CD4-positive, alpha-beta T cell treated with Interleukin-12 subunit alpha and Interleukin-12 subunit beta, for 1 hour (primary cell): ENCODE results near the gene SLC4A1AP.
"Not testable (repeated sequence)": the region's sequence is repeated elsewhere in the genome, so short reads cannot be mapped to it uniquely, and the experiment has no call there.

Experiments used
- DNase-seq: peaks from one replicate; pipeline ENCODE4 v3.0.0-alpha.2; 2020

SLC4A1AP gene

DNA sequence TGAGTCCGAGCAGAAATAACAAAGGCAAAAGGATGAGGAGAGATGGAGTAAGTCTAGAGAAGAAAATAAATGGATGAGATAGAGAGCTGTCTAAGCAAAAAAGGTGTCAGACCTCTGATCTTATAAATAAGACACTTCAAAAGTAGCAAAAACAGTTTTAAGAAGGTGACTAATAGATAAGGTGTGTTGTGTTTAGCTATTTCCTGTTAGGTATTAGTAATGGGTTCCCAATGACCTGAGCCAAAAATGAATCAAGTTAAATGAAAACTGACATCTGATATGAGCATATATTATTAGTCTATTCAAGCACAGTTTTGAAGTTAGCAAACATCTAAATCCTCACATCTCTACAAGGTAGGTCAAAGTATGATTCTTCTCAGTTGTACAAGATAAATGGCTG is 10.9 kb upstream of the SLC4A1AP start:
- DNase-seq: no peak

DNA sequence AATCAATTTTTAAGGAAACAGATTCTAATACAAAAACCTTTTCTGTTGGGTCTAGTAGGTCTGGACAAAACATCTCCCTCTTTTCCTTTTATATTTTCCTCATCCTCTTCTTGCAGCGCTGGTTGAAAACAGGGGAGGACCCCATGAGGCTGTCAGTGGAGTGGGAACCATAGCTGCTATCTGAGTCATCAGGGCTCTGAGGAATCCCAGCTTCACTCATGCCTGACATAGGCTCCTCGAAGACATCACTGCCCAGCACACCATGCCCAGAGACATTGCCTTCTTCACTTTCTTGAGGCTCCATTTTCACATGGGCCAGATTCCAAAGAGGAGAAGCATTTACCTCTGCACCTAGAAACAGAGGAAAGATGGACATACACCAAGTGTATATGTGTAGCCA is 10.3 kb upstream of the SLC4A1AP start:
- no peak for DNase-seq

DNA sequence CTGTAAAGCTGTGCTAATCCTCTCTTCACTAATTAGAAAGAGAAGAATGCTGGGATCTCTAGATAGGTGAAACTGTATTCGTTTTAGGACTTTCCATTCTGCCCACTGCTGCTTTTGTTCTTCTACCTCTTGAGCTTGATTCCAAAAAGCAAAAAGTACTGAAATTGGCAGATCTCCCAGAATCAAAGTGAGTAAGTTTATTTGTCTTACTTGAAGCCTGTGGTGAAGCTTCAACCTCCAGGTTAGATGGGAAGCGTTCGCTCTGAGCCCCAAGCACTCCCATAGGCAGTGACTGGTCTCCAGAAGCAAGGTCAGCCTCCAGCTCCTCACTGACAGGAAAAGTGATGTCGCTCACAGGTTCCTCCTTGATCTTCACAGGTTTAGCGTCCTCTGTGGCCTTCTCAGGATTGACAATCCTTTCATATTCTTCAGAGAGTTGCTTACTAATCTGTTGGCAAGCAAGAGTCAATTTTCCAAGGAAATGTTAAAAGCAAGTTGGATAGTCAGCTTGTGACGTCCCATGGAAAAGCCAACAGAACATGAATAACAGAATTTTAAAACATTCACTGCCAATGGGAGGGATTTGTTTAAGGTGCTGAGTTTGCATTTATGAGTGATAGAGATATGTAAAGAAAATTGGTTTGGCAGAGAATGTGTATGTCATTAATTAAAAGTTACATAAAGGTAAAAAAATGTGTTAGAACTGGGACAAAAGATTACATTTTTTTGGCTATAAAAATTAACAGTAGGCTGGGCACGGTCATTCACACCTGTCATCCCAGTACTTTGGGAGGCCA is 8.3 kb upstream of the SLC4A1AP start:
- no peak for DNase-seq

DNA sequence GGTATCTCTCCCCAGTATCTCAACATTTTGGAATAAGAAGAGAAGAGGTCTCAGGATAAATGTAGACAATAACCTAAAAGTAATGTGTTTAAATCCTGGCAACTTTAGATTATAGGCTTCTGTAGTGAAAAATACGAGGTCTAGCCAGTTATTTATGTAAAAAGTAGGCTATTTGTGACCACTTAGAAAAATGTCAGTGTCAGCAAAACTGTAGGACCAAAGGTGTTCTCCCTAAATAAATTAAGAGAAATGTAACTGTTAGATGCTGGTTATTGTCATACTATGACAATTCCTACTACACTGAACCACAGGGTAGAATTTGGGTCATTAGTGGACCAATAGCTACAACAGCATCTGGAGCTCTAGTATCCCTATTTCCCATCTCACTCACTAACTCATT is 2.3 kb upstream of the SLC4A1AP start:
- no peak for DNase-seq

DNA sequence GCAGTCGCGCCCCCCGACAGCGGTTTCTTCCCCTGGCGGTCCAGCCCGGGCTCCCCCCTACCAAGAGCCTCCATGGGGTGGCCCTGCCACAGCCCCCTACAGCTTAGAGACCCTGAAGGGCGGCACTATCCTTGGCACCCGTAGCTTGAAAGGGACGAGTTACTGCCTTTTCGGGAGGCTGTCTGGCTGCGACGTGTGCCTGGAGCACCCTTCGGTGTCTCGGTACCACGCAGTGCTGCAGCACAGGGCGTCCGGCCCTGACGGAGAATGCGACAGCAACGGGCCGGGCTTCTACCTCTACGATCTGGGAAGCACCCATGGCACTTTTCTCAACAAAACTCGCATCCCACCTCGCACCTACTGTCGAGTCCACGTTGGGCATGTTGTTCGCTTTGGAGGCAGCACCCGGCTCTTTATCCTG is 475 bp downstream of the SLC4A1AP start:
- no peak for DNase-seq

DNA sequence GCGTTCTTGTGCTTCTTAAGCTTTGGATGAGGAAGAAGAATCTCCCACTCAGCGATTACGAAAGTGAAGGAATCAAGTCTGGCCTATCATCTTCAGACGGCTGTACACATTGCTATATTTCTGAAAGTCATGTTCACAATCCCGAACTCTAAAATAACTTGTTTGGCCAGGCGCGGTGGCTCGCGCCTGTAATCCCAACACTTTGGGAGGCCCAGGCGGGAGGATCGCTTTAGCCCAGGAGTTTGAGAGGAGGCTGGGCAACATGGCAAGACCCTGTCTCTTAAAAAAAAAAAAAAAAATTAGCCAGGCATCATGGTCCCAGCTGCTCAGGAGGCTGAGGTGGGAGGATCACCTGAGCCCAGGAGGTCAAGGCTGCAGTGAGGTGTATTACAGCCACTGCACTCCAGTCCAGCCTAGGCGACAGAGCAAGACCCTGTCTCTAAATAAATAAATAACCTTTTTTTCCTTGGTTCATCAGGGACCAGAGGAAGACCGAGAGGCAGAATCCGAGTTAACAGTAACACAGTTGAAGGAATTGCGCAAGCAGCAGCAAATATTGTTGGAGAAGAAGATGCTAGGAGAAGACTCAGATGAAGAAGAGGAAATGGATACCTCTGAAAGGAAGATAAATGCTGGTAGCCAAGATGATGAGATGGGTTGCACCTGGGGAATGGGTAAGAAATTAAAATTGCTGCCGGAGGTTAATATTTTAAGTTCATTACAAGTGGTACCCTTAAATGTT is 1.1 kb downstream of the SLC4A1AP start:
- DNase-seq: no peak

DNA sequence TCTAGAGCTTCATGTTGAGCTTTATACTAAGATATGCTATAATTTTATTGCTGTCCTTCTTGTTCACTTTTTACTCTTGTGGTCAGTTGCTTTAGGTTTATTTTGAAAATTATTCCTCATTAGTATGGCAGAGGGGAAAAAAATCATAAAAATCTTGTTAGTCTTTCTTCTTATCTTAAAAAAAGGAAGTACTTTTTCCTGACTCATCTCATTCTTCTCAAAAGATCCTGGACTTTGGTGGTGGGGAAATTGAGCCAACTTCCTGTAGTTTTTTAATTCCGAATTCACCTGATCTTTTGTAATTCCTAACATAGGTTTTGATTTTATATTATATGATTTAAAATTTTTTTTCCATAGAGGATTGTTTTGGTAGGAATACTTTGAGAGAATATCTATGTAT is 3.8 kb downstream of the SLC4A1AP start:
- no peak for DNase-seq

DNA sequence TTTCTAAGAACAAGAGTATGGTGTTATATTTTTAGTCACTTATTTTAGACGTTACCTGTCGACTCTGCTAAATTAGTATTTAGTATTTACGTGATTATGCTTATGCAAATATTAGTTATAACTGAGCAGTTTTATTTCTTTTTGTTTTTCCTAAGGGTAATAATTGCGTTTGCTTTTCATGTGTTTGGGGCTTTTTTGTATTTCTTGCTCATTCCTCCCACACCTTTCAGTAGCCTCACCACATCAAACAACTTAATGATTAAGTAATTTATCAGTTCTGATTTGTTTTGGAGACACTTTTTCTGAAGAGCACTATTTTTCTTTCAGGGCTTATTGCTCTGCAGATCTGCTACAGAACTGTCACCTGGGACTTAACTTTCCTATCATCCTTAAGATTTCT is 7.5 kb downstream of the SLC4A1AP start:
- no peak for DNase-seq

DNA sequence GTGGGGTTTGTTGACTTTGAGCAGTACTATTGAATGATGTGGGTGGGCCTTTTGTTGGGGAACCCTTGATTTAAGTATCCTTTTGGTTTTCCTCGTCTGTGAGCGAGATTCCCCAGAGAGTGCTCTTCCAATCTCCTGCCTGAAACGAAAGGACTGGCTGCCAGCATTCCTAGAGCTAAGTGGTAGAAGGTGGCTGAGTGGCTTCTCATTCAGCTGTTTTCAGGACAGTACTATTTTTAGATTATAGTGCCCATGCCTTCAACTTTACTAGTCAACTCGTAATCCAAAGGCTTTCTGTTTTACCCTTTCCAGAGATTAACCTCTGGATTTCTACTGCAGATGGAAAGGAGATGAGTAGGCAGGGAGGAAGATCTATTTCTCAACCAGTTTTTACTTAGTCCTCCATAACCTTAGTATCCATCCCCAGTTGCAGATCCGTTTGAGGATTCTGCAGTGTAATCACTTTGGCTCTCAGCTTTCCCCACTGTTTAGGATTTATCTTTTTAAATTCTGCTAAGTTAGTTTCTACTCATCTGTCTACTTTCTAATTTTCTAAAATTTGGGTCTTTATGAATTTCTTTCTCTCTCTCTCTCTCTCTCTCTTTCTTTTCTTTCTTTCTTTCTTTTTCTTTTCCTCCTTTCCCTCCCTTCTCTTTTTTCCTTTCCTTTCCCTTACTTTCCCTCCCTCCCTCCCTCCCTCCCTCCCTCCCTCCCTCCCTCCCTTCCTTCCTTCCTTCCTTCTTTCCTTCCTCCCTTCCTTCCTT is 9.2 kb downstream of the SLC4A1AP start:
- DNase-seq: no peak

DNA sequence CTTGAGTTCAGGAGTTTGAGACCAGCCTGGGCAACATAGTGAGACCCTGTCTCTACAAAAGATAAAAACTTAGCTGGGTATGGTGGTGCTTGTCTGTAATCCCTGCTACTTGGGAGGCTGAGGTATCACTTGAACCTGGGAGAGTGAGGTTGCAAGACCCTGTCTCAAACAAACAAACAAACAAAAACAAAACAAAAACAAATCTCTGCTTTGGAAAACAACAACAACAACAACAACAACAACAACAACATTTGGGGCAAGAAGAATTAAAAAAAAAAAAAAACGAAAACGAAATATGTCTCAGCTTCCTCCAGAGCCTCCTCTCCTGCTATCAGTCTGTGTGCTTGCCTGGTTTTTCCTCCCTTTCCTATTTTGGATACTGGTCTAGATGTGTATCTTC is 16.9 kb downstream of the SLC4A1AP start:
- no peak for DNase-seq

DNA sequence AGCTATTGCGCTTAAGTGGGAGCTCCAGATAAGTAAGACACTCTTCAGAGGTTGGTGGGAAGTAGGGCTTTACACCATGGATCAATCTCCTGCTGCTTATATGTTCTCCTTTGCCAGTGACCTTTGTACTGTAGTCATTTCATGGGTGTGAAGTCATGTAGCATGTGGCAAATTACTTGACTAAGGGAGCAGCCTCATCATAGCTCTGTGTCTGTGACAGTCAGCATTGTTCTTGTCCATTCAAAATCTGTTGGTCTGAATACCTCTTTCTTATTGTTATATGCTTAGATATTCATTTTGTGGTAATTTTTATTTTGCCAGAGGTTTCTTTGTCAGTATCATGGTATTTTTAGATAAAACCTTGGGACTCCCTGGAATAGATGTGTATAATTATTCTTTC is 18.2 kb downstream of the SLC4A1AP start:
- DNase-seq: no peak

DNA sequence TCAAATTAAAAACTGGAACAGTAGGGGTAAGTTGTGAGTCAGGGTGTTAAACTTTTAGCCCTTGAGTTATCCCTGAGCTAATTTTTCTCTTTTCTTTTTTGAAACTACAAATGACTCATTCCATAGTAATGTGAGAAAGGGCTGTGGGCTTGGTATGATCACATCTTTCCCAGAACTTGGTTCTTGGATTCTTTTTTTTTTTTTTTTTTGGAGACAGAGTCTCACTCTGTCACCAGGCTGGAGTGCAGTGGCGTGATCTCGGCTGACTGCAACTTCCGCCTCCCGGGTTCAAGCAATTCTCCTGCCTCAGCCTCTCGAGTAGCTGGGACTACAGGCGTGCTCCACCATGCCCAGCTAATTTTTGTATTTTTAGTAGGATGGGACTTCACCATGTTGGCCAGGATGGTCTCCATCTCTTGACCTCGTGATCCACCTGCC is 18.7 kb downstream of the SLC4A1AP start:
- DNase-seq: not testable (repeated sequence)

DNA sequence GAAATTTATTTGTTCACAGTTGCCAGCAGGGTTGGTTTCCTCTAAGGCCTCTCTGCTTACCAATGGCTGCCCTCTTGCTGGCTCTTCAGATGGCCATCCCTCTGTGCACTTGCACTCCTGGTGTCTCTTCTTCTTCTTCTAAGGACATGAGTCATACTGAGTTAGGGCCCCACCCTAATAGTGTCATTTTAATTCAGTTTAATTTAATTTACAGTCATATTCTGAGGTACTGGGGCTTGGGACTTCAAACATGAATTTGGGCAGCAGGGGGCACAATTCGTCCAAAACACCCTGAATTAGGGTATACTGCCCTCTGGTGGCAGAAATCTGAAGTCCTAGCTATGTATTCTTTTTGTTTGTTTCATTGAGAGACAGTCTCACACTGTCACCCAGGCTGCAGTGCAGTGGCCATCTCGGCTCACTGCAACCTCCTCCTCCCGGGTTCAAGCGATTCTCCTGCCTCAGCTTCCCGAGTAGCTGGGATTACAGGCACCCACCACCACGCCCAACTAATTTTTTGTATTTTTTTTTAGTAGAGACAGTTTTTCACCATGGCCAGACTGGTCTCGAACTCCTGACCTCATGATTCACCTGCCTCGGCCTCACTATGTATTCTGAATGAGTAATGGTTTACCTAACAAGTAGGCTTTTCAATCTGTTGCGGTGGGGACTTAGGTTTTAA is 19.8 kb downstream of the SLC4A1AP start:
- DNase-seq: peak; percentile 93

DNA sequence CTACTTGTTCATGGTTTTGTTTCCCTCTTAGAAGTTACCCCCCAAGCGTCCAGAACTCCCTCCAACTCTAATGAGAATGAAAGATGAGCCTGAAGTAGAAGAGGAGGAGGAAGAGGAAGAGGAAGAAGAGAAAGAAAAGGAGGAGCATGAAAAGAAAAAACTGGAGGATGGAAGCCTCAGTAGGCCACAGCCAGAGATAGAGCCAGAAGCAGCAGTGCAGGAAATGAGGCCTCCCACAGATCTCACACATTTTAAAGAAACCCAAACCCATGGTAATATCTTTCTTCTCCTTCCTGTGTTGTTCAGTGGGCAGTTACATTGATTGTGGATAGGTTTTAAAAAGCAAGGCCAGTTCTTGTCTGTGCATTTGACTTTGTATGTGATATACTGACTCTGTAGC is 21.3 kb downstream of the SLC4A1AP start:
- peak; percentile 30 for DNase-seq

DNA sequence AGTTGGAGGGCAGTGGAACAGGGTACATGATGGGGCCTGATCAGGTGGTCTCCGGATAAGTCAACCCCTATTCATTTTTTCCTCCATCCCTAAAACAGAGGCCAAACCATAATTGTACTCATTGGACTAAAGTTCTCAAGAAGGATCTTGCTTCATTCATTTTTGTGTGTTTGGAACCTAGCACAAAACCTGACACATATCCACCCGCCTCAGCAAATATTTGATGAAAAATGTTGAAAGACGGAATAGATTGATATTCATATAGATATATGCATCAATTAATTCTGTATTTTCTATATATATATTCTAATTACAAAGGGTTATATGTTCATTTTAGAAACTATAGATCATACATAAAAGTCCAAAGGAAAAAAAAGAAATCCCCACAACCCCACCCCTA is 21.9 kb downstream of the SLC4A1AP start:
- no peak for DNase-seq

DNA sequence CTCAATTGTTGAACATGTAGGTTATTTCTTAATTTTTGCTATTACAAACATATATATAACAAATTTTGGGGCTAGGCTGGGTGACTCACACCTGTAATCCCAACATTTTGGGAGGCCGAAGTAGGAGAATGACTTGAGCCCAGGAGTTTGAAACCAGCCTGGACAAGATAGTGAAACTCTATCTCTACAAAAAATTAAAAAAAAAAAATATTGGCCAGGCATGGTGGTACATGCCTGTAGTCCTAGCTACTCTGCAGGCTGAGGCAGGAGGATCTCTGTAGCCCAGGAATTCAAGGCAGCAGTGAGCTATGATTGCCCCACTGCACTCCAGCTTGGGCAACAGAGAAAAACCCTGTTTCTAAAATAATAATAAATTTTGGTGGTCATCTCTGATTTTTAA is 23.5 kb downstream of the SLC4A1AP start:
- no peak for DNase-seq

DNA sequence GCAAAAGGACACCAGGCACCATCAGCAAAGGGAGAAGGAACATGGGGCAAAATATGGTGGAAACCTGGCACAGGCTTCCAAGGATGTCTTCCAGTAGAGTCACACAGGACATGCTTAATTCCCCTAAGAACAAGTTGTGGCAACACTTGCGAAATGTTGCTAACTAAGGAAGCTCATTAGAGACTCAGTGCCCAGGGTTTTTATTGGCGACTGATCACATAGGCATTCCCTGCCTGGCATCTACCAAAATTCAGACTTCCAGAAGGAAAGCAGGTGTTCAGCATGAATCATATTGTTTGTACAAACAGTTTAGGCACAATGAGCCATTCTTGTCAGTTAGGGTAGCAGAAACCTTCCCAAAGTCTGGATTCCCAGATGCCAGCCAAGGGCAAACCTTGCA is 25.7 kb downstream of the SLC4A1AP start:
- no peak for DNase-seq

DNA sequence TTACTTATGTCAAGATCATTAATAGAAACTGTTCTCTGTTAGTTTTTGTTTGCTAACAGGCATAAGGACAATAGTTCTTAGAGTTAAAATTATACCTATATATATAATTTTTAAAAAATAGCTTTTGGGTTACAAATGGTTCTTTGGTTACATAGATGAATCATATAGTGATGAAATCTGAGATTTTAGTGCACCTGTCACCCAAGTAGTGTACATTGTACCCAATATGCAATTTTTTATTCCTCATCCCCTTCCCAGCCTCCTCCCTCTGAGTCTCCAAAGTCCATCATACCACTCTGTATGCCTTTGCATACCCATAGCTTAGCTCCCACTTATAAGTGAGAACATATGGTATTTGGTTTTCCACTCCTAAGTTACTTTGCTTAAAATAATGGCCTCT is 26.4 kb downstream of the SLC4A1AP start:
- no peak for DNase-seq

DNA sequence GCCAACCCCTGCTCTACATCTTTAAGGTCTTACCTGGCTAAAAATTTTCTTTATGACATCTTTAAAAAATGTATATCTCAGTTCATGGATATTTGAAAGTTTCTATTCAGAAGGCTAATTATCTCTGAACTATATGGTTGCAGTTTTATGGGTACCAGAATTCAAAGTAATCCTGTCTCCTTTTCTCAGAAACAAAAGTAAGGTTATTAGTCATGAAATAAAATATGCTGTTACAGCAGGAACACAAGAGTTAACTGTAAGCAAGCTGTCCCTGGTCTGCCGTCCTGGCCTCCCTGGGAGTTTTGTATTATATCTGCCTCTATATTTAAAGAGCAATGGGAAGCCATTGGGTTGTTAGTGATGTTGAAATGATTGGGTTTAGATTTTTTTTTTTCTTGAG is 34.0 kb downstream of the SLC4A1AP start:
- DNase-seq: no peak

DNA sequence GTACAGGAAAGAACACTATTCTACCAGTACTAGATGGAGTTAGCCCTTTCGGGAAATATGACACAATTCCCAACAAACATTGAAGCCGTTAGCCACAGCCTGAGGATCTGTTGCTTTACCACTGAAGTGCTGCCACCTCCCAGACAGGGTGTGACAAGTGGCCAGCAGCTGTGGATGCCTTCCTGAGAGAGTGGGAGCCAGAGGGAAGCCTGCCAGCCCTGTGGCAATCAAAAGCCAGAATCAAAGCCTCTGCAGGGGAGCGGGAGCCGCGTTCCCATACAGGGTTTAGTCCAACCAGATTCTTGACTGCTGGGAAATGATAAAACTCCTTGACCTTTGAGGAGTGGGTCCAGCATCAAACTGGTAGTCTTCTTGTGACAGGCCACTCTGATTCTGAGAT is 38.0 kb downstream of the SLC4A1AP start:
- DNase-seq: no peak

DNA sequence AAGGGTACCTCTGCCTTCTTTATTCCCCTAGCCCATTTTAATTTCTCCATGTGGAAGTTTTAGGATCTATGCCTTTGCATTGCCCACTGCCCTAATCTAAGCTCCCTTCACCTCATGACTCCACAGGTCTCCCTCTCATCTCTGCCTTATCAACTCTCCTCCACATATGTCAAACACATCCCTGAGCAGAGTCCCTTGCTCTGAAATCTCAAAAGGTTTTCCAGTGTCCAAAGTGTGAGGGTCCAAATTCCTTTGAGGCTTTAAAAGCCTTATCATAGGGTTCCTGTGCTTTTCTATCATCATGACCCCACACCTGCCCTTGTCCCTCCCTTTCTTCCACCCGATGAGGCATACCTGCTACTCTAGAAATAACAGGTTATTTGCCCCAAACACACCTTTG is 38.6 kb downstream of the SLC4A1AP start:
- no peak for DNase-seq

DNA sequence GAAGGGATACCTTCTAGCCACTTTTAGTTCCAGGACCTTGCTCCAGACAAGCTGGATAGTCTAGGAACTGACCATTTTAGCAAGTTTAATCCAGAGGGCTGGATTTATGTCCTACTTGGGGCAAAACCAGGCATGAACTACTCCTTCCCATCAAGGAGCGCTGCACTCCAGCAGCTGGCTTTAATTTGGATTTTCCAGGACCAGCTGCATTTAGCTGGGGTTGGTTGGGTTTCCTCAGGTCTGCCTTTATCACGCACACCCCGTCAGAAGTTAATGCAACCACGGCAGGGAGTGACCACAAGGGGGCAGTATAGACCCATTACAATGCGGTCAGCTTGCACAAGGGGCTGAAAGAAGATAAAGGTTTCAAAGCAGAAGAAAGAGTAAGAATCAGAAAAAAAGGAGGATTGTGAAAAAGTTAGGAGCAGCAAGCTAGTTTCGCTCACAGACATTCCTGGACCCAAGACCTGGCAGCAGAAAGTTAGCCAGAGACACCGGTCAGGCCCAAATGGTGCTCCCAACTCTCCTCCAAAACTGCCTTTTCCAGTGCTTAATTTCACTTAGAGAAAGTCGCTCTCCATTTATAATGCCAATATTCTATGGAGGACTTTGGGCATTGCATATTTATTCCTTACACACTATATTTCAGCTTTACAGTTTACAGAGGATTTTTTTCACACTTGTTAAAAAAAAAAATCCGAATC is 40.1 kb downstream of the SLC4A1AP start:
- peak; percentile 83 for DNase-seq
